HCT116 (cell line): ENCODE measurements around the gene NLRP1. TPM values are rescaled to one million over a fixed set of nuclear protein-coding genes. Genes with fewer than 3 reads are reported as not detected.

ENCODE experiments used
- ATAC-seq: fragments of 200-7000 bp; cut with Tn5 transposase; 2 replicates; pipeline ENCODE4 v1.9.1; 2020; ENCODE audit warnings: mild to moderate bottlenecking, moderate library complexity
- BruUV-seq: library from RNA; stranded (reverse); fragments of 400-500 nt; replicated peaks from 2 replicates; lab custom pipeline; 2021; lab: Mats Ljungman, UMichigan
- CTCF ChIA-PET: fragments of 300-600 bp; sonication (Branson Sonifier 250); formaldehyde crosslinking; loops from one replicate; lab custom pipeline; 2021; ENCODE audit warnings: antibody characterized with exemption; lab: Charles Lee
- POLR2A ChIA-PET: fragments of 300-600, 350-600 bp; sonication (Branson Sonifier 250); formaldehyde crosslinking; loops from one replicate; lab custom pipeline; 2021; ENCODE audit warnings: antibody characterized with exemption; lab: Charles Lee
- RAD21 ChIA-PET, 2 experiments: fragments of 300-600 bp; sonication (Branson Sonifier 250); formaldehyde crosslinking; loops; one replicate each; lab custom pipeline; 2023; ENCODE audit warnings: low total read pairs in 2 of 2; ENCODE audit not compliant: uncharacterized antibody in 2 of 2, unreplicated experiment in 2 of 2, low non-redundant PET in 1 of 2; lab: Charles Lee
- DNase-seq: peaks from one replicate; pipeline ENCODE4 v3.0.0-alpha.2; 2010; ENCODE audit warnings: low read depth, low spot score
- H2AFZ ChIP-seq: fragments of 200-600 bp; shearing (Covaris generic), sonication (generic); 2 replicates; pipeline ENCODE4 v1.6.1; 2017; ENCODE audit warnings: low read depth, mixed run types, mixed read lengths, antibody characterized with exemption, low read length; ENCODE audit not compliant: poor library complexity, severe bottlenecking
- H3K27ac ChIP-seq: 2 replicates; pipeline ENCODE4 v1.5.1; 2012; ENCODE audit warnings: low read depth, low read length
- H3K27me3 ChIP-seq: fragments of 200-600 bp; sonication (generic); 2 replicates; pipeline ENCODE4 v1.6.1; 2016; ENCODE audit warnings: mixed run types, low read length, mixed read lengths; ENCODE audit not compliant: insufficient read depth
- H3K36me3 ChIP-seq, 2 experiments: fragments of 200-500 bp in 1 of 2; fragments of 200-600 bp in 1 of 2; sonication (Bioruptor generic) in 1 of 2; sonication (generic) in 1 of 2; 2 replicates each; pipeline versions ENCODE4 v1.5.1 to v1.6.1; 2014 to 2016; ENCODE audit warnings: low read length in 2 of 2, inconsistent platforms in 1 of 2, mixed read lengths in 1 of 2, mixed run types in 1 of 2; ENCODE audit not compliant: insufficient read depth in 2 of 2, control insufficient read depth in 1 of 2
- H3K4me1 ChIP-seq, 2 experiments: fragments of 200-600 bp in 1 of 2; sonication (generic) in 1 of 2; 2 replicates each; pipeline versions ENCODE4 v1.5.1 to v1.6.1; 2012 to 2017; ENCODE audit warnings: low read length in 2 of 2, inconsistent platforms in 1 of 2, mild to moderate bottlenecking in 1 of 2, mixed read lengths in 1 of 2, mixed run types in 1 of 2, moderate library complexity in 1 of 2; ENCODE audit not compliant: insufficient read depth in 2 of 2, control insufficient read depth in 1 of 2
- H3K4me2 ChIP-seq: fragments of 200-600 bp; sonication (generic); 2 replicates; pipeline ENCODE4 v1.6.1; 2017; ENCODE audit warnings: mixed run types, low read length, mixed read lengths
- H3K4me3 ChIP-seq, 2 experiments: fragments of 200-600 bp in 1 of 2; sonication (generic) in 1 of 2; replicated peaks in 1 of 2; 2 replicates each; pipeline ENCODE4 v1.5.1; 2011 to 2016; ENCODE audit warnings: low read length in 2 of 2, control low read depth in 1 of 2, low read depth in 1 of 2, mild to moderate bottlenecking in 1 of 2, mixed read lengths in 1 of 2, mixed run types in 1 of 2
- H3K79me2 ChIP-seq: fragments of 200-600 bp; sonication (generic); 2 replicates; pipeline ENCODE4 v1.6.1; 2017; ENCODE audit warnings: mild to moderate bottlenecking, mixed run types, low read length, moderate library complexity, mixed read lengths; ENCODE audit not compliant: insufficient read depth
- H3K9ac ChIP-seq: fragments of 200-600 bp; sonication (generic); 2 replicates; pipeline ENCODE4 v1.6.1; 2016; ENCODE audit warnings: low read length, mixed read lengths
- H3K9me2 ChIP-seq: fragments of 200-600 bp; sonication (generic), shearing (Covaris generic); 2 replicates; pipeline ENCODE4 v1.6.1; 2017; ENCODE audit warnings: mixed run types, mild to moderate bottlenecking, moderate library complexity; ENCODE audit not compliant: insufficient read depth
- H3K9me3 ChIP-seq, 2 experiments: fragments of 200-500 bp in 1 of 2; fragments of 200-600 bp in 1 of 2; sonication (Bioruptor generic) in 1 of 2; sonication (generic) in 1 of 2; 2 replicates each; pipeline ENCODE4 v1.6.1; 2014 to 2017; ENCODE audit warnings: low read length in 2 of 2, mixed read lengths in 2 of 2, inconsistent platforms in 1 of 2, low read depth in 1 of 2, mild to moderate bottlenecking in 1 of 2, mixed run types in 1 of 2, moderate library complexity in 1 of 2; ENCODE audit not compliant: control insufficient read depth in 1 of 2, insufficient read depth in 1 of 2
- H4K20me1 ChIP-seq: fragments of 200-600 bp; sonication (generic), shearing (Covaris generic); 2 replicates; pipeline ENCODE4 v1.6.1; 2017; ENCODE audit warnings: mixed run types, mild to moderate bottlenecking, moderate library complexity; ENCODE audit not compliant: insufficient read depth
- POLR2A ChIP-seq: IDR thresholded peaks from 2 replicates; pipeline ENCODE4 v1.7.0; 2011; ENCODE audit warnings: borderline replicate concordance; ENCODE audit not compliant: insufficient read depth, insufficient read length; ENCODE audit errors: extremely low read depth
- POLR2AphosphoS5 ChIP-seq: IDR thresholded peaks from 2 replicates; pipeline ENCODE4 v1.6.1; 2011; ENCODE audit warnings: mild to moderate bottlenecking, low read depth, low read length, moderate library complexity
- RAD21 ChIP-seq: IDR thresholded peaks from 2 replicates; pipeline ENCODE4 v1.6.1; 2012; ENCODE audit warnings: low read depth, mild to moderate bottlenecking
- SRF ChIP-seq: IDR thresholded peaks from 2 replicates; pipeline ENCODE4 v1.6.1; 2012; ENCODE audit warnings: low read depth
- YY1 ChIP-seq: IDR thresholded peaks from 2 replicates; pipeline ENCODE4 v1.6.1; 2011; ENCODE audit warnings: low read length, low read depth, moderate library complexity, mild to moderate bottlenecking; ENCODE audit not compliant: insufficient replicate concordance; ENCODE audit errors: extremely low read depth
- intact Hi-C: fragments of 100-400 bp; cut with micrococcal nuclease; formaldehyde crosslinking; loops from 2 replicates; pipeline ENCODE4 v1.10.0; 2022
- total RNA-seq: library from RNA; stranded (reverse); gene quantifications from one replicate; pipeline ENCODE4 v1.2.1, GENCODE V29; 2021; ENCODE audit not compliant: unreplicated experiment
- TF ChIP-seq, protein P1 (sequence below): IDR thresholded peaks from 2 replicates; pipeline ENCODE4 v1.6.1; 2011; ENCODE audit warnings: mild to moderate bottlenecking, low read length, moderate library complexity; ENCODE audit not compliant: insufficient replicate concordance; ENCODE audit errors: extremely low read depth

Gene NLRP1
- total RNA-seq, 1 experiment from 2014 or later, result 7.2 TPM

DNA sequence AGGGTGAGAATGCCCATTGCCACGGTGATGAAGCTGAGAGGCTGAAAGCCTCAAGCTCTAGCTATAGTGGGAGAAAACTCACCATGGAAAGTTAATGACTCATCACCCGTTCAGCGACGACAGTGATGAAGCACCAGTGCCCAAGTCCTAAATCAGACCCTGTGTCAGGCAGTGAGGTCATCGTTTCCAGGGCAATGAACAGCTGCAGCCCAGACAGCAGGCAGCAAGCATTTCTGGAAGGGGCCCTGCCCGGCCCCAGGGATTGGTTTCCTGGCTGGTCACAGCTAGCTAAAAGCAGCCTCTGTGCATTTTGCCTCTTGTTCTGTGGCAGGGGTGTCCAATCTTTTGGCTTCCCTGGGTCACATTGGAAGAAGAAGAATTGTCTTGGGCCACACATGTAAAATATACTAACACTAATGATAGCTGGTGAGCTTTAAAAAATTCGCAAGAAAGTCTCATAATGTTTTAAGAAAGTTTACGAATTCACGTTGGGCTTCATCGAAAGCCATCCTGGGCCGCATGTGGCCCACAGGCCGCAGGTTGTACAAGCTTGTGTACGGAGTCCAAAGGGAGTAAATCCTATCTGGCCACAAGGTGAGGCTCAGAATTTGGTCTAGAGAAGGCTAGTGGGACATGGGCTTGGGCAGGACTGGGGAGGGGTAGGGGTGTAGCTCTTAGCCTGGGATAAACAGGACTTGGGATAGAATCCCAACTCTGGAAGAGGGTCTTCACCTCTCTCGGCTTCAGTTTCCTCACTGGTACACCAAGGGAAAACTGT, 57.3 kb downstream of the NLRP1 start (continued):
- TF ChIP-seq YY1, result no peak
- no peak for TF ChIP-seq POLR2A
- TF ChIP-seq SRF, result no peak
- no peak for TF ChIP-seq RAD21

DNA sequence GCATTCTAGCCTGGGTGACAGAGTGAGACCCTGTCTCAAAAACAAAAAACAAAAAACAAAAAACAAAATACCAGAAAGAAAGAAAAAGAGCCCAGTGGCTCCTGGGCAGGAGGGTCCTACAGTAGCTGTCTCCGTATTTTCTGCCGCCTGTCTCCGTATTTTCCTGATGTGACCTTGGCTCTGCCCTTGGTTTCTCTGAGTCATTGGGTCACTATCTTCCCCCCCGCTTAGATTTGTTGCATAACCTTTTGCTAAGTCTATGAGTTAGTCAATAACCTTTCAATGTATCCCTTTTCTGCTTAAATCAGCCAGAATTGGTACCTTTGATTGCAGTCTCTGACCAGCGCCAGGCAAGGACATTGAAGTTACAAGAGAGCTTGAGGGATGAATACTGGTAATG, 61.1 kb downstream of the NLRP1 start:
- no peaks in the 10 kb centered on the region for H3K27me3 ChIP-seq
- H3K4me3 ChIP-seq, result no peak overlapping the region
- no peak overlapping the region for H3K27ac ChIP-seq
- POLR2A ChIA-PET, result no interaction called here
- no peaks in the 10 kb centered on the region for H3K36me3 ChIP-seq
- ATAC-seq (no peak), DNase-seq (no peak)
- no peak overlapping the region for H3K4me2 ChIP-seq
- peaks cover 12 to 22% of the 10 kb centered on the region in 2 experiments for H3K4me1 ChIP-seq
- no peaks in the 10 kb centered on the region for H3K9me3 ChIP-seq
- H3K79me2 ChIP-seq, result no peaks in the 10 kb centered on the region
- no peak overlapping the region for H2AFZ ChIP-seq
- TF ChIP-seq POLR2AphosphoS5 (no peak), YY1 (no peak)
- TF ChIP-seq, protein P1, sequence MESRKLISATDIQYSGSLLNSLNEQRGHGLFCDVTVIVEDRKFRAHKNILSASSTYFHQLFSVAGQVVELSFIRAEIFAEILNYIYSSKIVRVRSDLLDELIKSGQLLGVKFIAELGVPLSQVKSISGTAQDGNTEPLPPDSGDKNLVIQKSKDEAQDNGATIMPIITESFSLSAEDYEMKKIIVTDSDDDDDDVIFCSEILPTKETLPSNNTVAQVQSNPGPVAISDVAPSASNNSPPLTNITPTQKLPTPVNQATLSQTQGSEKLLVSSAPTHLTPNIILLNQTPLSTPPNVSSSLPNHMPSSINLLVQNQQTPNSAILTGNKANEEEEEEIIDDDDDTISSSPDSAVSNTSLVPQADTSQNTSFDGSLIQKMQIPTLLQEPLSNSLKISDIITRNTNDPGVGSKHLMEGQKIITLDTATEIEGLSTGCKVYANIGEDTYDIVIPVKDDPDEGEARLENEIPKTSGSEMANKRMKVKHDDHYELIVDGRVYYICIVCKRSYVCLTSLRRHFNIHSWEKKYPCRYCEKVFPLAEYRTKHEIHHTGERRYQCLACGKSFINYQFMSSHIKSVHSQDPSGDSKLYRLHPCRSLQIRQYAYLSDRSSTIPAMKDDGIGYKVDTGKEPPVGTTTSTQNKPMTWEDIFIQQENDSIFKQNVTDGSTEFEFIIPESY, result no peak
- H4K20me1 ChIP-seq, result no peaks in the 10 kb centered on the region
- BruUV-seq, result no TSS peak
- H3K9ac ChIP-seq, result no peak overlapping the region
- CTCF ChIA-PET, result no interaction called here
- H3K9me2 ChIP-seq, result no peaks in the 10 kb centered on the region
- intact Hi-C loops, result no loop called here
- RAD21 ChIA-PET, result no interaction called here
